Measurements from ENCODE around the gene ANKS1B.

Gene ANKS1B

GRCh38 chr12:99232324-99232723 lies 752.4 kb downstream of the ANKS1B start:
- DNase-seq (ENCODE audit: insufficient read length, low spot score), result no peak
- no peak for FAIRE-seq

- DNase-seq (ENCODE audit: insufficient read length, low spot score), result no peak
- FAIRE-seq, result no peak
Observed at GRCh38 chr12:99231031-99231430, 753.7 kb downstream of the ANKS1B start.

- DNase-seq (ENCODE audit: insufficient read length, low spot score) (no peak), FAIRE-seq (no peak)
Observed at GRCh38 chr12:99224237-99224636, 760.5 kb downstream of the ANKS1B start.

- DNase-seq (ENCODE audit: insufficient read length, low spot score) (no peak), FAIRE-seq (no peak)
Observed at GRCh38 chr12:99223579-99223978, 761.2 kb downstream of the ANKS1B start.

GRCh38 chr12:99213047-99213446 lies 771.7 kb downstream of the ANKS1B start:
- no peak for FAIRE-seq
- DNase-seq (ENCODE audit: insufficient read length, low spot score), result no peak

- FAIRE-seq, result no peak
Observed at GRCh38 chr12:99212275-99212674, 772.5 kb downstream of the ANKS1B start.

GRCh38 chr12:99205111-99205510 lies 779.6 kb downstream of the ANKS1B start:
- DNase-seq (ENCODE audit: insufficient read length, low spot score) (no peak), FAIRE-seq (no peak)

More at GRCh38 chr12:99212275-99212674, 772.5 kb downstream of the ANKS1B start:
- DNase-seq (ENCODE audit: insufficient read length, low spot score), result no peak

GRCh38 chr12:99201906-99202645 lies 782.7 kb downstream of the ANKS1B start:
- no peak for FAIRE-seq
- no peak for DNase-seq (ENCODE audit: insufficient read length, low spot score)

GRCh38 chr12:99200711-99201384 lies 783.9 kb downstream of the ANKS1B start:
- FAIRE-seq (no peak), DNase-seq (ENCODE audit: insufficient read length, low spot score) (no peak)

- FAIRE-seq (no peak), DNase-seq (ENCODE audit: insufficient read length, low spot score) (no peak)
Observed at GRCh38 chr12:99195474-99195873, 789.3 kb downstream of the ANKS1B start.

GRCh38 chr12:99192489-99192888 lies 792.2 kb downstream of the ANKS1B start:
- FAIRE-seq, result no peak
- DNase-seq (ENCODE audit: insufficient read length, low spot score), result no peak

- no peak for FAIRE-seq
Observed at GRCh38 chr12:99176871-99177270, 807.9 kb downstream of the ANKS1B start.

GRCh38 chr12:99170461-99170860 lies 814.3 kb downstream of the ANKS1B start:
- FAIRE-seq (no peak), DNase-seq (ENCODE audit: insufficient read length, low spot score) (no peak)

More at GRCh38 chr12:99176871-99177270, 807.9 kb downstream of the ANKS1B start:
- DNase-seq (ENCODE audit: insufficient read length, low spot score), result no peak

GRCh38 chr12:99170037-99170436 lies 814.7 kb downstream of the ANKS1B start:
- DNase-seq (ENCODE audit: insufficient read length, low spot score), result no peak
- no peak for FAIRE-seq

- no peak for DNase-seq (ENCODE audit: insufficient read length, low spot score)
- no peak for FAIRE-seq
Observed at GRCh38 chr12:99157946-99158345, 826.8 kb downstream of the ANKS1B start.

- FAIRE-seq, result no peak
Observed at GRCh38 chr12:99154983-99155336, 829.8 kb downstream of the ANKS1B start.

GRCh38 chr12:99154216-99154982 lies 830.3 kb downstream of the ANKS1B start:
- DNase-seq (ENCODE audit: insufficient read length, low spot score) (no peak), FAIRE-seq (no peak)

More at GRCh38 chr12:99154983-99155336, 829.8 kb downstream of the ANKS1B start:
- no peak for DNase-seq (ENCODE audit: insufficient read length, low spot score)

- no peak for FAIRE-seq
Observed at GRCh38 chr12:99153293-99153692, 831.4 kb downstream of the ANKS1B start.

GRCh38 chr12:99152337-99152736 lies 832.4 kb downstream of the ANKS1B start:
- DNase-seq (ENCODE audit: insufficient read length, low spot score), result no peak
- FAIRE-seq, result no peak

More at GRCh38 chr12:99153293-99153692, 831.4 kb downstream of the ANKS1B start:
- no peak for DNase-seq (ENCODE audit: insufficient read length, low spot score)

- no peak for FAIRE-seq
- DNase-seq (ENCODE audit: insufficient read length, low spot score), result no peak
Observed at GRCh38 chr12:99151744-99152143, 833.0 kb downstream of the ANKS1B start.

GRCh38 chr12:99147130-99147529 lies 837.6 kb downstream of the ANKS1B start:
- FAIRE-seq, result no peak
- DNase-seq (ENCODE audit: insufficient read length, low spot score), result no peak
